Posterior cingulate gyrus (tissue), 11 donors: ENCODE results near the gene RBM14.
"Not testable (repeated sequence)": the region's sequence is repeated elsewhere in the genome, so short reads cannot be mapped to it uniquely, and the experiment has no call there.

Experiments used
- DNase-seq, 10 donors: peaks; one replicate each; pipeline versions ENCODE4 v3.0.0 to v3.0.0-alpha.2; 2020 to 2021; ENCODE audit warnings: mixed read lengths in 3 of 10
- intact Hi-C: fragments of 100-400 bp; cut with DNase I; formaldehyde crosslinking; loops from one replicate; pipeline ENCODE4 v1.15.1; 2023

Gene RBM14

GRCh38 chr11:66626926-66627325 lies 10.5 kb downstream of the RBM14 start:
- peak in 1 of 10 donors; percentile 32 for DNase-seq
- intact Hi-C loops: no loop called here

- intact Hi-C loops: no loop called here
- DNase-seq: no peak
Measured at GRCh38 chr11:66628061-66628603, 11.7 kb downstream of the RBM14 start.

GRCh38 chr11:66629356-66629755 lies 12.9 kb downstream of the RBM14 start:
- no peak for DNase-seq
- intact Hi-C loops: no loop called here

GRCh38 chr11:66631883-66632282 lies 15.5 kb downstream of the RBM14 start:
- intact Hi-C loops: no loop called here
- DNase-seq: no peak

GRCh38 chr11:66632952-66633351 lies 16.5 kb downstream of the RBM14 start:
- intact Hi-C loops: no loop called here
- no peak for DNase-seq

GRCh38 chr11:66636411-66636810 lies 20.0 kb downstream of the RBM14 start:
- no peak for DNase-seq
- intact Hi-C loops: no loop called here

GRCh38 chr11:66637557-66638176 lies 21.2 kb downstream of the RBM14 start:
- no peak for DNase-seq
- intact Hi-C loops: loop anchor here (1.0 to 2.0 kb wide), 3 partner anchors 21 to 45 kb away; partner anchors contain the start of genes CCDC87, CCS, RBM14 and RBM4B

GRCh38 chr11:66638177-66639065 lies 22.0 kb downstream of the RBM14 start, which contains the start of gene RBM4:
RBM4 (plus strand) TSS chr11:66638703; CDS start chr11:66639712, 1,009 bp downstream.
- intact Hi-C loops: loop anchor here (1.0 to 2.0 kb wide), 3 partner anchors 22 to 46 kb away; partner anchors contain the start of genes CCDC87, CCS, RBM14 and RBM4B
- DNase-seq: peak; percentile 97 to 100 (median 99)

GRCh38 chr11:66639066-66639813 lies 22.8 kb downstream of the RBM14 start:
- intact Hi-C loops: loop anchor here (2.0 kb wide), 1 partner anchor 46 kb away; the partner anchor contains the start of genes CCDC87 and CCS
- DNase-seq: peak in 2 of 10 donors; percentile 36 to 58

GRCh38 chr11:66639814-66640340 lies 23.4 kb downstream of the RBM14 start:
- DNase-seq: not testable (repeated sequence)
- intact Hi-C loops: loop anchor here (2.0 kb wide), 1 partner anchor 47 kb away; the partner anchor contains the start of genes CCDC87 and CCS

GRCh38 chr11:66641834-66642233 lies 25.4 kb downstream of the RBM14 start:
- no peak for DNase-seq

GRCh38 chr11:66643745-66644437 lies 27.5 kb downstream of the RBM14 start:
- intact Hi-C loops: no loop called here
- DNase-seq: no peak

More at GRCh38 chr11:66641834-66642233, 25.4 kb downstream of the RBM14 start:
- intact Hi-C loops: no loop called here

GRCh38 chr11:66646828-66647227 lies 30.4 kb downstream of the RBM14 start:
- no peak for DNase-seq
- intact Hi-C loops: no loop called here

- DNase-seq: no peak
- intact Hi-C loops: no loop called here
Measured at GRCh38 chr11:66649903-66650302, 33.5 kb downstream of the RBM14 start.

GRCh38 chr11:66651016-66651415 lies 34.6 kb downstream of the RBM14 start:
- DNase-seq: no peak
- intact Hi-C loops: no loop called here

GRCh38 chr11:66652651-66653050 lies 36.2 kb downstream of the RBM14 start:
- intact Hi-C loops: no loop called here
- DNase-seq: no peak

GRCh38 chr11:66653123-66653522 lies 36.7 kb downstream of the RBM14 start:
- DNase-seq: no peak
- intact Hi-C loops: no loop called here

- no peak for DNase-seq
- intact Hi-C loops: no loop called here
Measured at GRCh38 chr11:66659763-66660162, 43.3 kb downstream of the RBM14 start.

GRCh38 chr11:66663741-66664296 lies 47.4 kb downstream of the RBM14 start:
- no peak for DNase-seq
- intact Hi-C loops: no loop called here
